ENCODE results near the gene CFAP97D2.
"Not testable (repeated sequence)": the region's sequence is repeated elsewhere in the genome, so short reads cannot be mapped to it uniquely, and the experiment has no call there.

Gene CFAP97D2

GRCh38 chr13:114237415-114238112, 58.5 kb downstream of the CFAP97D2 start:
- no peak for DNase-seq

GRCh38 chr13:114241918-114242317, 62.9 kb downstream of the CFAP97D2 start:
- DNase-seq: no peak

GRCh38 chr13:114243971-114244370, 64.9 kb downstream of the CFAP97D2 start:
- no peak for DNase-seq

GRCh38 chr13:114244637-114245036, 65.6 kb downstream of the CFAP97D2 start:
- DNase-seq: no peak

GRCh38 chr13:114248011-114248410, 69.0 kb downstream of the CFAP97D2 start:
- no peak for DNase-seq

GRCh38 chr13:114249077-114249476, 70.0 kb downstream of the CFAP97D2 start:
- DNase-seq: no peak

- peak; percentile 29 for DNase-seq
Measured at GRCh38 chr13:114251639-114252440, 72.8 kb downstream of the CFAP97D2 start.

- DNase-seq: no peak
Measured at GRCh38 chr13:114256547-114256946, 77.5 kb downstream of the CFAP97D2 start.

- DNase-seq: no peak
Measured at GRCh38 chr13:114257014-114257413, 78.0 kb downstream of the CFAP97D2 start.

GRCh38 chr13:114258589-114258988, 79.5 kb downstream of the CFAP97D2 start:
- no peak for DNase-seq

- DNase-seq: no peak
Measured at GRCh38 chr13:114259374-114259773, 80.3 kb downstream of the CFAP97D2 start.

GRCh38 chr13:114259974-114260373, 80.9 kb downstream of the CFAP97D2 start:
- peak; percentile 61 for DNase-seq

GRCh38 chr13:114260814-114261213, 81.8 kb downstream of the CFAP97D2 start:
- DNase-seq: no peak

GRCh38 chr13:114261328-114261965, 82.4 kb downstream of the CFAP97D2 start:
- DNase-seq: no peak

- DNase-seq: no peak
Measured at GRCh38 chr13:114263578-114263977, 84.5 kb downstream of the CFAP97D2 start.

GRCh38 chr13:114264313-114264712, 85.3 kb downstream of the CFAP97D2 start:
- DNase-seq: not testable (repeated sequence)

- DNase-seq: no peak
Measured at GRCh38 chr13:114264886-114265611, 86.0 kb downstream of the CFAP97D2 start.

- DNase-seq: no peak
Measured at GRCh38 chr13:114266241-114266640, 87.2 kb downstream of the CFAP97D2 start.

- no peak for DNase-seq
Measured at GRCh38 chr13:114268344-114269280, 89.6 kb downstream of the CFAP97D2 start.

GRCh38 chr13:114269281-114269770, 90.3 kb downstream of the CFAP97D2 start:
- DNase-seq: no peak

All from NCI-H2029 treated with DMSO at 0.1 percent for 48 hours (cell line).